ENCODE results near the gene SLC25A33.

- TF ChIP-seq SMC3 (IDR thresholded peaks at IDR 0.05) (no peak), CTCF (IDR thresholded peaks at IDR 0.05) (no peak), CHD2 (IDR thresholded peaks at IDR 0.05; ENCODE audit: low read length, partially characterized antibody) (no peak), POLR2A (IDR thresholded peaks at IDR 0.05; ENCODE audit: low read length) (no peak), JUNB (IDR thresholded peaks at IDR 0.05) (no peak)
Observed at GRCh38 chr1:9529190-9529589, 10.1 kb upstream of the SLC25A33 start.

All from A549 (cell line).